Epithelial cell of proximal tubule (primary cell): ENCODE results near the gene CORIN. TPM values are rescaled to one million over a fixed set of nuclear protein-coding genes. Genes with fewer than 3 reads are reported as not detected.
"Not testable (repeated sequence)": the region's sequence is repeated elsewhere in the genome, so short reads cannot be mapped to it uniquely, and the experiment has no call there.

Experiments used
- DNase-seq: peaks from one replicate; pipeline ENCODE4 v3.0.0-alpha.2; 2011; ENCODE audit warnings: low read depth
- H3K4me3 ChIP-seq: 2 replicates; pipeline ENCODE4 v1.5.1; 2011; ENCODE audit warnings: low read depth, mild to moderate bottlenecking, low read length
- total RNA-seq: library from RNA; depleted of rRNA; stranded (reverse); fragments of >200 nt; gene quantifications from 2 replicates; pipeline ENCODE4 v1.2.3, GENCODE V29; 2015
- TF ChIP-seq, protein P1 (sequence below): conservative IDR thresholded peaks from 2 replicates; pipeline ENCODE4 v1.5.1; 2012; ENCODE audit warnings: low read depth, mild to moderate bottlenecking, low read length

CORIN gene
- total RNA-seq, 1 donor from 2014 or later = 0.12 TPM

DNA sequence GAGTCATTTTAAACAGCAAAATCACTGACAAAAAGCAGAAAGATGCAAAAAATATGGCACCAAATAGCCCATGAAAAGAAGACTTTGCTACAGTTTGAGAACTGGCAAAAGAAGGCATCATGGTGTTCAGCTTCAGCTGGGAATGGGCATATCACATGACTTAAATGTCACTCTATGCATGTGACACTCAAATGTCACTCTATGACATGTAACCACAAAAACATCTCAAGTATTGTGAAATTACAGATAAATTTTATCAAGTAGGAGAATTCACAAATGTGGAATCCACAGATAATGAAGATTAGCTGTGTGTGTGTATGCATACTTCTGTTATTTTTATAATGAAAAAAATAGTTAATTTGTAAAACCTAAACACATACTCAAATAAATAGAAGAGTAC, 270.9 kb downstream of the CORIN start:
- H3K4me3 ChIP-seq = no peak overlapping the region
- TF ChIP-seq, protein P1, sequence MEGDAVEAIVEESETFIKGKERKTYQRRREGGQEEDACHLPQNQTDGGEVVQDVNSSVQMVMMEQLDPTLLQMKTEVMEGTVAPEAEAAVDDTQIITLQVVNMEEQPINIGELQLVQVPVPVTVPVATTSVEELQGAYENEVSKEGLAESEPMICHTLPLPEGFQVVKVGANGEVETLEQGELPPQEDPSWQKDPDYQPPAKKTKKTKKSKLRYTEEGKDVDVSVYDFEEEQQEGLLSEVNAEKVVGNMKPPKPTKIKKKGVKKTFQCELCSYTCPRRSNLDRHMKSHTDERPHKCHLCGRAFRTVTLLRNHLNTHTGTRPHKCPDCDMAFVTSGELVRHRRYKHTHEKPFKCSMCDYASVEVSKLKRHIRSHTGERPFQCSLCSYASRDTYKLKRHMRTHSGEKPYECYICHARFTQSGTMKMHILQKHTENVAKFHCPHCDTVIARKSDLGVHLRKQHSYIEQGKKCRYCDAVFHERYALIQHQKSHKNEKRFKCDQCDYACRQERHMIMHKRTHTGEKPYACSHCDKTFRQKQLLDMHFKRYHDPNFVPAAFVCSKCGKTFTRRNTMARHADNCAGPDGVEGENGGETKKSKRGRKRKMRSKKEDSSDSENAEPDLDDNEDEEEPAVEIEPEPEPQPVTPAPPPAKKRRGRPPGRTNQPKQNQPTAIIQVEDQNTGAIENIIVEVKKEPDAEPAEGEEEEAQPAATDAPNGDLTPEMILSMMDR = no peak
- no peak for DNase-seq

DNA sequence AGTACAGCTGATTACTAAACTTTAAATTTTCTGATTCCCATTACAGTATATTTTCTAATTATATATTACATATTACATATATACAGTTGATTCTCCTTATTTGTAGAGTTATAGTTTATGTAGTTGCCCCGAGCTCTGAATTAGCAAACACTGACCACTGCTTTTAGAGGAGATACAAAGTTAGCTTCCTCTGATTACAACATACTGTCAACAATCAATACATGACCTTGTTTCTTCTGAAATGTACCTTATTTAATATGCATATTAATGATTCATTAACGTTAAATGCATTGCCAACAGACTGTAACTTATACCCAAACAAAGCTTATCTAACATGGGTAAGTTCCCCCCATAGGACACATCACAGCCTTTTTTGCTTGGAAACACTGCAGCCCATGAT, 271.3 kb downstream of the CORIN start:
- no peak for DNase-seq
- TF ChIP-seq, protein P1 = no peak
- no peak overlapping the region for H3K4me3 ChIP-seq

DNA sequence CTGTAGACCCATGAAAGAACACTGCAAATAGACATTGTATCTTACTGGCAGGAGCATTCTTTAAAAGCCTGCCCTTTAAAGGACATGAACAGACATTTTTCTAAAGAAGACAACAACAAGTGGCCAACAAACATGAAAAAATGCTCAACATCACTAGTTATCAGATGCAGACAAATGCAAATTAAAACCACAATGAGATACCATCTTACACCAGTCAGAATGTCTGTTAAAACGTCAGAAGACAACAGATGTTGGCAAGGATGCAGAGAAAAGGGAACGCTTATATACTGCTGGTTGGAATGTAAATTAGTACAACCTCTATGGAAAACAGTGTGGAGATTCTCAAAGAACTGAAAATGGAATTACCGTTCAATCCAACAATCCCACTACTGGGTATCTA, 275.6 kb downstream of the CORIN start:
- no peak overlapping the region for H3K4me3 ChIP-seq
- TF ChIP-seq, protein P1 = no peak
- DNase-seq = no peak

DNA sequence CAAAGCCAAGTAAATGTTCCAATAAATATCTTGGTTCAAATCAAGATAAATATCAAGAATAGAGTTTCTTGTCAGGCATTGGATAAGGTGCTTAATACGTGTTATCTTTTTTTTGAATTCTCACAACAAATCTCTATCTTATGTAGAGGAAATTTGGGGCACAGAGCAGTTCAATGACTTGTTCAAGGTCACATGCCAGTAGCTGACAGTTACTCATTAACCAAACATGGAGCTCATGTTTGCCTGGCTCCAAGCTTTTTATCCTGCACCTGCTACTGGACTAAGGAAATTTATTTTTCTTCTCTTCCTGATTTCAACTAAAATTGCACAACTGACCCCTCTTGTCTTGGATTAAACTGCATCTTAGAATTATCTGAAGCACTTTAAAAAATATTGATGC, 276.5 kb downstream of the CORIN start:
- TF ChIP-seq, protein P1 = no peak
- H3K4me3 ChIP-seq = no peak overlapping the region
- DNase-seq = no peak

DNA sequence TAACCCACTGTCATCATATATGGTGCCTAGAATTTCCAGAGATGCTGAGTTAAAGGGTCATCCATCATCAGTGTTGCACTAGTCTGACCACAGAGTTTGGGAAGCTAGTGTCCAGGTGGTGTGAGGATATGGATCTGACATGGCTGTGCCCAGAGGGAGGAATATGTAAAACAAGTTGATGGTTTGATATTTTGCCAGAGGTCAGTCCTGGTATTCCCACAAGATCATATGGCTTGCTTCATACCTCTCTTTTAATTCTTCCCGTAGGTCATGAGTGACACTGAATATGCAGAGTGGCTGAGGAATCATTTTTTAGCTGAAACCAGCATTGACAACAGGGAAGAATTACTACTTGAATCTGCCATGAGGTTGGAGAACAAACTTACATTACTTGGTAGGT, 277.2 kb downstream of the CORIN start:
- no peak for DNase-seq
- TF ChIP-seq, protein P1 = no peak
- no peak overlapping the region for H3K4me3 ChIP-seq

DNA sequence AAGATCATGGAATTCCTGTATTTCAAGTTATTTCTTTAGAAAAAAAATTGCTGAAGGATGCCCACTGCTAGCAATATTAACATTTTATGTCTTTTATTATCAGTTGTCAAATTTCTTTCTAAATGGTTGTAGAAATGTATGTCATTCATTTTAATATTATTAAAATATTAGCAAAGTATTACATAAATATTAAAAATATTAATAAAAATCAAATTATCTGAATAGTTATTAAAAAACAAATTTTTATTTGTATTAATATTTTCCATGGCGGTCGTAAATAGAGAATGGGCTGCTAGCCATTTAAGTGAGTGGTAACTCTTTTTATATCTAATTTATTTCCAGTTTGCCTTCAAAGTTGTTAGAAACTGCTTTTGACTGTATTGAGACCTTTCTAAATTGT, 280.6 kb downstream of the CORIN start:
- no peak overlapping the region for H3K4me3 ChIP-seq
- TF ChIP-seq, protein P1 = no peak

DNA sequence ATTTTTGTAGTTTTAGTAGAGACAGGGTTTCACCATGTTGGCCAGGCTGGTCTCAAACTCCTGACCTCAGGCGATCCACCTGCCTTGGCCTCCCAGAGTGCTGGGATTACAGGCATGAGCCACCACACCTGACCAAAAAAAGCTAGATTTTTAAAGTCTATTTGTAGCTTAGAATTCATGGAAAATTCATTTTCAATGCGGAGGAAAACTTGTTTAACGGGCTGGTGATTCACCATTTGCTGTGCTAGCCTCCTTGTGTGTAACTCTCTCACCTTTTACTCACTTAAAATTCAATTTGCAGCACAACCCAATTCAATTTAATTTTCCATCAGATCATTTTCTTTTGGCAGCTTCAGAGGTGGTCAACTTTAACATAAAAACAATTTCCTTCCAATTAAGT, 281.9 kb downstream of the CORIN start:
- not testable (repeated sequence) for H3K4me3 ChIP-seq, DNase-seq

More for the DNA sequence above, 280.6 kb downstream of the CORIN start:
- DNase-seq = no peak
